DMS79 (cell line): Measurements from ENCODE around the gene ZNF524.
A peak's percentile ranks its signal among the peaks of the same experiment; 100 is the strongest.
"Not testable (repeated sequence)": the region's sequence is repeated elsewhere in the genome, so short reads cannot be mapped to it uniquely, and the experiment has no call there.

Experiments
- DNase-seq: peaks from one replicate; lab custom pipeline; 2025; lab: John Stamatoyannopoulos, UW

The ZNF524 gene

GRCh38 chr19:55581145-55581822, 18.8 kb upstream of the ZNF524 start:
- DNase-seq: no peak

DNA sequence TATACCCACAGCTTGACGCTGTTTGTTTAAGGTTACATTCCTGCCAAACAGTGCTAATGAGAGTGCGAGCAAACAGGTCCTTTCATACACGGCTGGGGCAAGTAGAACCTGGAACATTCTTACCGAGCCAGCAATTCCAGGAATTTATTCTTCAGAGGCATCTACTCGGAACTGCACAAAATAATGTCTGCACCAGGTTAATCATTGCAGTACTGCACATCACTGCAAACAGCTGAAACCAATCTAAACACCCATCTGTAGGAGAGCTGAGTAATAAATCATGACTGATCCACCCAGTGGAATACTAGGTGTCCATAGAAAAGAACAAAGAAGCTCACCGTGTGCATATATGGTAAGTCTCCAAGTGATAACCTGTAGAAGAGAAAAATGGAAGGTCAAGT, 18.3 kb upstream of the ZNF524 start:
- no peak for DNase-seq

GRCh38 chr19:55582284-55582683, 17.8 kb upstream of the ZNF524 start:
- DNase-seq: not testable (repeated sequence)

GRCh38 chr19:55583897-55584296, 16.2 kb upstream of the ZNF524 start:
- DNase-seq: not testable (repeated sequence)

GRCh38 chr19:55584871-55585270, 15.2 kb upstream of the ZNF524 start:
- DNase-seq: no peak

GRCh38 chr19:55585658-55586339, 14.3 kb upstream of the ZNF524 start:
- DNase-seq: peak; percentile 21

- DNase-seq: peak; percentile 89
These were observed 13.0 kb upstream of the ZNF524 start for GRCh38 chr19:55586976-55587668.

DNA sequence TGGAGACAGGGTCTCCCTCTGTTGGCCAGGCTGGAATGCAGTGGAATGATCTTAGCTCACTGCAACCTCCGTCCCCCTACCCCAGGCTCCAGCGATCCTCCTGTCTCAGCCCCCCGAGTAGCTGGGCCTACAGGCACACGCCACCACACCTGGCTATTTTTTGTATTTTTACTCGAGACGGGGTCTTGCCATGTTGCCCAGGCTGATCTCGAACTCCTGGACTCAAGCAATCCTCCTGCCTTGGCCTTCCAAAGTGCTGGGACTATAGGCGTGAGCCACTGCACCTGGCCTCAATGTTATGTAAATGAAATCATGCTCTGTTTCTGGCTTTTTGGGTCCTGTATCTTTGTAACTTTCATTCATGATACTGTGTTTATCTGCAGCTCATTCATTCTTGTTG, 11.3 kb upstream of the ZNF524 start:
- no peak for DNase-seq

DNA sequence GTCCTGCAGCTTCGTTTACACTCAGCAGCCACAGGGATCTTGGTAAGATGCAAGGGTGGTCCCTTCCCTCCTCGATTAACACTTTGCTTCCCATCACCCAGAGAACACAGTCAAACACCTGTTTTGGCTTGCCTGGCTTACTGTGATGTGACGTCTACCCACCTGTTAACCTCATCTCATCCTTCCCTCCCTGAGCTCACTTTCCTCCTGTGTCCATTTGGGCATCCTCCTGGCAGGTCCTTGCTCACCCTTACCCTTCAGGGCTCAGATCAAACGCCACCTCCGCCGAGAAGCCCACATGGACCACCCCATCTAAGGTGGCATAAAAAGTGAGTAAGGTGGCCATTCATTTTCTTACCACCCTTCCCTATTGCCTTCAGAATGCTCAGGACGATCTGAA, 10.0 kb upstream of the ZNF524 start:
- DNase-seq: no peak

GRCh38 chr19:55590617-55591016, 9.5 kb upstream of the ZNF524 start:
- no peak for DNase-seq

DNA sequence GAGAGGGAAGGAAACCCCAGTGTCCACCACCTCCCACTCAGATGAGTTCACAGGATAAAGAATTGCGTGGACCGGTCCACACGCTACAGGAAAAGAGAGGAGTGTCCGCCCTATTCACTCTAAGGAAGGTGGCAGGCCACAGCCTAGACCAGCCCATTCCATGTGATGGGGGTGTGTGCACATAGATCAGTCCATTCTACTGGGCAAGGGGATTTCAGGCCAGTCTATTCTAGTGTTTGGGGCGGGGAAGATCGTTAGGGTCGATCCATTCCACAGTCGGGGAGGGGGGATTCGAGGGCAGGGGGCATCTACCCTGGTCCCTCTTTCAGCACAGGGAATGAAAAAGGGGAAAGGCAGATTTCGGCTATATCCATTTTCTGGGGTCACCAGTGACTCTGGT, 8.5 kb upstream of the ZNF524 start:
- DNase-seq: no peak

- DNase-seq: no peak
These were observed 7.5 kb upstream of the ZNF524 start for GRCh38 chr19:55592391-55593090.

DNA sequence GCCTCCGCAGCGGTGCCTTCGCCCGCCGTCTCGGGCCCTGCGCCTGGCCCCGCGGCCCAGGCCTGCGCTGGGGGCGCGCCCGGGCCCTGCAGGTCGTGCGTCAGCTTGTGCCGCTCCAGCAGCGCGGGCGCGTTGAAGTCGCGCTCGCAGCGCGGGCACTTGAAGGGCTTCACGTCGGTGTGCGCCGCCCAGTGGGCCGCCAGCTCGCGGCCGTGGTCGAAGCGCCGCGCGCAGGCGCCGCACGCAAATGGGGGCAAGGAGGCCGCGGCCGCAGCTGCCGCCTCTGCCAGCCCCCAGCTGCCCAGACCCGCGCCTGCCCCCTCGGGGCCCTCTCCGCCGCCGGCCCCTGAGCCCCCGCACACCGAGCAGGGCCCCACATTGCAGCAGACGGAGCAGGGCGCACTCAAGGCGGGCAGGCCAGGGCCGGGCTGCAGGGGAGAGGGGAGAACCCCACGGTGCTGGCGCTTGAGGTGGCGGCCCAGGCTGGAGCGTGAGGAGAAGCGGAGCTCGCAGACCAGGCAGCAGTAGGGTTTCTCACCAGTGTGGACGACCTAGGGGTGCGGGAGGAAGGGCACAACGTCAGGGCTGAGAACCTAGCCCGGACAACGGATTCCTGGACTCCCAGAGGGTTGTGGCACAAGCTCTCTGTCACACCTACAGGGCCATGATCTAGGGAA, 6.9 kb upstream of the ZNF524 start:
- DNase-seq: no peak

DNA sequence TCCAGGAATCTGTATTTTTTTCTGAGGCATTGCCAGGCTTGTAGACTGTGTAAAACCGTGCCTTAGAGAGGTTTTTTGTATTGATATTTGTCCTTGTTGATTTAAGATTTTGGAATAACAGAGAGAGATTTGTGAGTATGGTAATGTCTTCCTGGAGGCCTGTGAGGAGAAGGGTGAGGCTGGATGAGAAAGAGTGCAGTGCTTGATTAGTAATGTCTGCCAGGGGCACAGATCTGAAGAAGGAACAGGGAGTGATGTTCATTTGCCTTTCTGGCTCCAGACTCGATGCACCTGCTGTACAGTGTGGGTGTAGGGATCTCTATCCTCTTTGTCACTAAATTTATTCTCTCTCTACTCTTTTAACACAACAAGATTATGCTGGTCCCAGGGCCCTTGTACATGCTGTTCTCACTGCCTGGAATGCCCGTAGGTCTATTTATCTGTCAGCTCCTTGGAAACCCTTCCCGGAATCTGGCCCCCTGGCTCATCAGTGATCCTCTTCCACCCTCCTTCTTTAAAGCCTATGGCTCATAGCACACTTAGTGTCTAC, 5.0 kb upstream of the ZNF524 start:
- no peak for DNase-seq

DNA sequence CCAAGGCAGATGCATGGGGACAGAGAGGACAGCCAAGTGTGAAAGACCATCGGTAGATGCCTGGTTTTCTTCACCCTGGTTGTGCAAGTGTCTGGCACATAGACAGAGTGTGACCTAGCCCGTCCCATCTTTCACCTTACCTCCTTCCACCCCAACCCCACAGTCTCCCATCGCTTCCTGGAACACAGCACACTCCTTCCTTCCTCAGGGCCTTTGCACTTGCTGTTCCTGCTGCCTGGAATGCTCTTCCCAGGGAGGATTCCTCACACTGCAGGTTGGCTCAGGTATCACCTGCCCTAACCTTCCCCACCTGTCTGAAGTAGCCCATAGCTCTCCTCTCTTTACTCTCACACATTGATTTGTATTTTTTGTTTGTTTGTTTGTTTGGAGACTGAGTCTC, 3.8 kb upstream of the ZNF524 start:
- DNase-seq: no peak

DNA sequence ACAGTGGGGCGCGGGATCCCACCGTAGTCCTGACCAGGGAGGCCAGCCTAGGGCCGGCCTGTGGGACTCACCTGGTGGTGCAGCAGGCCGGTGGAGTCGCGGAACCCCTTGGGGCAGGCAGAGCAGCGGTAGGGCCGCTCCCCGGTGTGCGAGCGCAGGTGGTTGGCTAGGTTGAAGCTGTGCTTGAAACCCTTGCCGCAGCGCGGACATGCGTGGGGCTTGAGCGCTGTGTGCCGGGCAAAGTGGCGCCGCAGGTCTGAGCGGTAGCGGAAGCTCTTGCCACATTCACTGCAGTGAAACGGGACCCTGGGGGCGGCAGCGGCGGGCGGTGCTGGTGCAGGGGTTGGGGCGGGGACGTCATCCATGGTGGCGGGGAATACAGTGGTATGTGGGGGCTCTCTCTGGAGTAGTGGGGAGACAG, 2.6 kb upstream of the ZNF524 start:
- no peak for DNase-seq

DNA sequence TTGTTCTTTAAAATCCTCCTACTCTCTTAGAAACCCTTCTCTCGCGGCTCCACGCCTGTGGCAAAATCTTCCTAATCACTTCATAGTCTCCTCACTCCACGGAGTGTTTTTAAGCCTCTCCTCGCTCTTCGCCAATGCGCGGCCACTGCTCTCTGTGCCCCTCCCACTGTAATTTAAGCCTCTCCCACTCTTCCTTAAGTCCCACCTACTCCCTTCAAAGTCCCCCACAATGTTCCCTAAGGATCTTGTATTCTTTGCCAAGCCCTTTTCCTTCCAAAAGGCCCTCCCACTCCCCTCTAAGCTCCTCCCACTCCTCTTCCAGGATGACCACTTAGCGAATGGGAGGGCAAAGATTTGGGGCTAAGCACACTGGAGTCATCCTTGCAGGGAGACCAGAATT, 2.1 kb upstream of the ZNF524 start:
- DNase-seq: no peak

- peak; percentile 94 for DNase-seq
These were observed 1.2 kb upstream of the ZNF524 start for GRCh38 chr19:55598719-55599467.

DNA sequence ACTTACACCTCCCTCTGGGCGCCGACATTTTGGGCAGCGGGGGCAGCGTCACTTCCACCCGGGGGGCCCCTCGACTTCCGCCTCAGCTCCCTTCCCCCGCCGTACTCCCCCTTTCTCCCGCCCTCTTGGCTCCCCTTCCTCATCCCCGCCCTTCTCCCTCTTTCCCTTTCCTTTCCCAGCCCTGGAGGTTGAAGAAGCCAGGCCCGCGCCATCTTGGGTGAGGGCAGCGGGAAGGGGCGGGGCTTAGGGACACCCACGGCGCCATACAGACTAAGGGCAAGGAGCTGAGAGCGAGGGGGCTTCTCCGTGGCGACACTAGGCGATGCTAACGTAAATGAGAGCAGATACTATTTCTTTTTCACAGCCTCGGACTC, 633 bp upstream of the ZNF524 start, which contains the start of gene FIZ1:
TSS of gene FIZ1 (minus strand) at position 50 of the 374 bp plus-strand sequence. CDS start 1,652 bp downstream, outside the sequence.
- DNase-seq: peak; percentile 99

GRCh38 chr19:55600662-55601028, 557 bp downstream of the ZNF524 start:
- no peak for DNase-seq

DNA sequence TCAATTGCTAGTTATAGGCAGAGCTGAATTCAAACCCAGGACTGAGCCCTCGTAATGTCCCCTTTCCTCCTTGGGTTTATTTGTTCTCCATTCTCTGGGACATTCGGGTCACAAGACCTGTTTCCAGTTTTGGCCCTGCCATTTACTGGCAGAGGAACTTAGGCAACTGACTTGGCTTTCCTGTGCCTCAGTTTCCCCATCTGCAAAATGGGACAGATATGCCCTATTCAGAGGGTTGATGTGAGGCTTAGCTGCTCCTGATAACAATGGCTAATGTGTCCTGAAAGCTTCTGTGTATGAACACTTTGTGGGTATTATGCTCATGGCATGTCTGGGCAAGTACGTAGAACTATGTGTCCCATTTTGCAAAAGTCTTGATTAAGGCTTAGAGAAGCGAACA, 996 bp downstream of the ZNF524 start:
- DNase-seq: no peak
